Activated naive CD8-positive, alpha-beta T cell treated with anti-CD3 and anti-CD28 coated beads, Interleukin-2, amount 50 U/mL, for 24 hours (primary cell): ENCODE results near the gene ST8SIA6.

Source experiments
- ATAC-seq: fragments of 150-1000 bp; cut with Tn5 transposase; one replicate; pipeline ENCODE4 v1.10.0; 2021
- DNase-seq: peaks from one replicate; pipeline ENCODE4 v3.0.0; 2021
- H3K27ac Mint-ChIP-seq: one replicate; pipeline ENCODE4 v1.8.0; 2021; ENCODE audit warnings: mild to moderate bottlenecking, mixed read lengths
- H3K27me3 Mint-ChIP-seq: one replicate; pipeline ENCODE4 v1.8.0; 2021; ENCODE audit warnings: mixed read lengths
- H3K36me3 Mint-ChIP-seq: one replicate; pipeline ENCODE4 v1.8.0; 2021; ENCODE audit warnings: low read depth, mixed read lengths
- H3K4me1 Mint-ChIP-seq: one replicate; pipeline ENCODE4 v1.8.0; 2021; ENCODE audit warnings: mixed read lengths
- H3K4me3 Mint-ChIP-seq: one replicate; pipeline ENCODE4 v1.8.0; 2021; ENCODE audit warnings: mild to moderate bottlenecking, moderate library complexity, mixed read lengths
- H3K9me3 Mint-ChIP-seq: one replicate; pipeline ENCODE4 v1.8.0; 2021; ENCODE audit warnings: mixed read lengths

The ST8SIA6 gene

DNA sequence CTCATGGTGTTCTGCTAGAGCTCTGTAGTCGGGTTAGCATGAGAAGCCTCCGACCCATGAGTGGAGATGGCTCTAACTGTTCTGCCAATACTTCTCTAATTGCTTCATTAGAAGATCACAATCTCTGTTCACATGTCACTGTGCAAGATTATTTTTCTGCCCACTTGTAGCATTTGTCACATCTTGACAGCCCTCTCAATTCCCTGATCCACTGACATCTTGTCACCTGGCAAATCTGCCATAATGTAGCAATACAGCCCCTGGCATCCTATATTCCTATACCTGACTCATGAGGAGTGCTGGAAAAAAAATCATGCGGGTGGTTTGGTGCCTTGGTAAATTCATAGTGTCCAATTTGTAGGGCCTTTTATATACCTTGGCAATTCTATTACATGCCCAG, 58.4 kb downstream of the ST8SIA6 start:
- H3K36me3 Mint-ChIP-seq = no peaks in the 10 kb centered on the region
- H3K27me3 Mint-ChIP-seq = peaks cover 14% of the 10 kb centered on the region
- no peak overlapping the region for H3K27ac Mint-ChIP-seq
- H3K4me3 Mint-ChIP-seq = no peak overlapping the region
- H3K4me1 Mint-ChIP-seq = peaks cover 10% of the 10 kb centered on the region
- ATAC-seq (no peak), DNase-seq (no peak)
- no peaks in the 10 kb centered on the region for H3K9me3 Mint-ChIP-seq

- Mint-ChIP-seq H3K27me3 (peaks cover 14% of the 10 kb centered on the region), H3K27ac (no peak overlapping the region), H3K4me1 (peaks cover 10% of the 10 kb centered on the region), H3K9me3 (no peaks in the 10 kb centered on the region), H3K36me3 (no peaks in the 10 kb centered on the region), H3K4me3 (no peak overlapping the region)
- DNase-seq (peak; percentile 14), ATAC-seq (peak; percentile 91)
These were observed 59.5 kb downstream of the ST8SIA6 start for GRCh38 chr10:17394854-17395253.

DNA sequence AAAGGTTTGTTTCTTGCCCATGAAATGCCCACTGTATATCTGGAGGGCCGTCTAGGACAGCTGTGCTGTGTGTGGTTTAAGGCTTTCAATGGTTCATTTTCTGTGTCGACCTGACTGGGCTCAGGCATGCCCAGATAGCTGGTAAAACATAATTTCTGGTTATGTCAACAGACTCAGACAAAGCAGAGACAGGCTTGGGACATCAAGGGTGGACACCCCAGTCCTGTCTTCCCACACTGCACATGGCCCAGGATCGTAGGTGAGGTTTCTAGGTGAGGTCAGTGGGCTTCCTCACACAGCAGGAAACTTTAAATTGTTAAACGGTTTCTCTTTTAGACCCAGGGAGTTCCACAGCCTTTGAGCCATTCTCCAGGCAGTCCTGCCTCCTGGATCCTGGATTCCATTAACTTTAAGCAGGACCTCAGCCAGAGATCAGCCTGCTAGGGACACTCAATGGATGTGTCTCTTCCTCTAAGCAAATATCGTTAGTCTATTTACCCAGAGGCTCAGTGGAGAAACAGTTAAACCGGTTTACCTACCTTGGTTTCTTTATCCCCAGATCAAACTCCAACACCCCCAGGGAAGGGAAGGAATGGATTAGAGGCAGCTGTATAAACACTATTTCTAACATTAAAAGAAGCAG, 66.4 kb downstream of the ST8SIA6 start:
- no peak overlapping the region for H3K27ac Mint-ChIP-seq
- no peak for ATAC-seq
- no peaks in the 10 kb centered on the region for H3K9me3 Mint-ChIP-seq
- DNase-seq = no peak
- no peak overlapping the region for H3K4me3 Mint-ChIP-seq
- H3K4me1 Mint-ChIP-seq = no peaks in the 10 kb centered on the region
- H3K27me3 Mint-ChIP-seq = no peaks in the 10 kb centered on the region
- H3K36me3 Mint-ChIP-seq = no peaks in the 10 kb centered on the region

DNA sequence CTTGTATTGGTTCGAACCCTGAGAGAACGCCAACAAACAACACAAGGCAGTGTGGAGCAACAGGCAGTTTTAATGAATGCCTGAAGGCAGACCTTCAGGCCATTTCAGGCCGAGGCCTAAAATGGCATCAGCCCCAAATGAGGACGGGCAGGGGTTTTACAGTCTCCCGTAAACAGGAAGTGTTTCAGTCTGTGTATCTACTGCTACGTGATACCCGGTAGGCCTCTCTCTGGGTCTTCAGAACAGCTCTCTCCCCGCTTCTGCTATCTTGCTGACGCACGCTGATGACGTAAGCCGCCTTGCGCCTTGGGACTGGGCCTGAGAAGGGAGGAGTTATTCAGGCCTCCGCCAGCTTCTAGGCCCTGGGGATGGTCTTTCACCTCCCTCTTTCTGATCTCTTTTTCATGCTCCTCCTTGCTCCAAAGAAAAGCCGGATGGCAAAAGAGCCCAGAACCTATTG, 67.7 kb downstream of the ST8SIA6 start:
- Mint-ChIP-seq H3K27me3 (no peaks in the 10 kb centered on the region), H3K9me3 (no peaks in the 10 kb centered on the region), H3K36me3 (no peaks in the 10 kb centered on the region), H3K27ac (no peak overlapping the region), H3K4me1 (no peaks in the 10 kb centered on the region), H3K4me3 (no peak overlapping the region)
- ATAC-seq (no peak), DNase-seq (no peak)

- Mint-ChIP-seq H3K9me3 (no peaks in the 10 kb centered on the region), H3K4me3 (no peak overlapping the region), H3K4me1 (no peaks in the 10 kb centered on the region), H3K36me3 (no peaks in the 10 kb centered on the region), H3K27me3 (no peaks in the 10 kb centered on the region), H3K27ac (no peak overlapping the region)
- no peak for ATAC-seq
- no peak for DNase-seq
These were observed 68.4 kb downstream of the ST8SIA6 start for GRCh38 chr10:17386021-17386420.

- no peaks in the 10 kb centered on the region for H3K9me3 Mint-ChIP-seq
- H3K27me3 Mint-ChIP-seq = no peaks in the 10 kb centered on the region
- no peak for DNase-seq
- H3K36me3 Mint-ChIP-seq = no peaks in the 10 kb centered on the region
- no peak for ATAC-seq
- no peak overlapping the region for H3K4me3 Mint-ChIP-seq
- H3K27ac Mint-ChIP-seq = no peak overlapping the region
- no peaks in the 10 kb centered on the region for H3K4me1 Mint-ChIP-seq
These were observed 69.3 kb downstream of the ST8SIA6 start for GRCh38 chr10:17385066-17385465.

- Mint-ChIP-seq H3K36me3 (no peaks in the 10 kb centered on the region), H3K27me3 (no peaks in the 10 kb centered on the region), H3K27ac (no peak overlapping the region), H3K4me3 (no peak overlapping the region), H3K9me3 (no peaks in the 10 kb centered on the region), H3K4me1 (no peaks in the 10 kb centered on the region)
- DNase-seq = no peak
- ATAC-seq = no peak
These were observed 70.4 kb downstream of the ST8SIA6 start for GRCh38 chr10:17383801-17384555.

DNA sequence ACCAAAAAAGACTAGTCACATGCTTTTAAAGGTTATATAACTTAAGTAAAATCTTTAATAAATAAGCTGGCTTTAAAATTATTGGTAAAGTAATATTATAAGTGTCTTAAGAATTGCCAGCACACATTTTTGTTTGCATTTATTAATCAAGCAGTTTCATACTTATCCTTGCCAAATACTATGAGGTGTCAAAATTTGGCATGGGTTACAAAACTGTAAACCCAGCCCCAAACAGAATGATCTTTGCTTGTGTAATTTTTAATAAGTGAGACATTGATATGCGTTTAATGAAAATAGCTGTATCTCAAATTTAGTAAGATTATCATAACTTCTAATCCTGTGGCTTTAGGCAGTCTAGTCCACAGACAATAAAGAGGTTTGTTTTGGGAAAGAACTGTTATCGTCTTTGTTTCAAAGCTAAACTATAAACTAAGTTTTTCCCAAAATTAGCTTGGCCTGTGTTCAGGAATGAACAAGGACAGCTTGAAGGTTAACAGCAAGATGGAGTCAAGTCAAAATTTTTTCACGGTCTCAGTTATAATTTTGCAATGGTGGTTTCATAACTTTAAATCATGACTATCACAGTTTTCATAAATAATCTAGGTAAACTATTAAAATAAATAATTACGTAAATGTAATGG, 72.8 kb downstream of the ST8SIA6 start:
- Mint-ChIP-seq H3K27me3 (no peaks in the 10 kb centered on the region), H3K36me3 (no peaks in the 10 kb centered on the region), H3K27ac (no peak overlapping the region), H3K4me3 (no peak overlapping the region), H3K4me1 (no peaks in the 10 kb centered on the region), H3K9me3 (no peaks in the 10 kb centered on the region)
- ATAC-seq (no peak), DNase-seq (no peak)

- no peaks in the 10 kb centered on the region for H3K27me3 Mint-ChIP-seq
- H3K4me3 Mint-ChIP-seq = no peak overlapping the region
- no peaks in the 10 kb centered on the region for H3K9me3 Mint-ChIP-seq
- H3K27ac Mint-ChIP-seq = no peak overlapping the region
- DNase-seq (no peak), ATAC-seq (no peak)
- no peaks in the 10 kb centered on the region for H3K4me1 Mint-ChIP-seq
- no peaks in the 10 kb centered on the region for H3K36me3 Mint-ChIP-seq
These were observed 73.5 kb downstream of the ST8SIA6 start for GRCh38 chr10:17380888-17381287.

DNA sequence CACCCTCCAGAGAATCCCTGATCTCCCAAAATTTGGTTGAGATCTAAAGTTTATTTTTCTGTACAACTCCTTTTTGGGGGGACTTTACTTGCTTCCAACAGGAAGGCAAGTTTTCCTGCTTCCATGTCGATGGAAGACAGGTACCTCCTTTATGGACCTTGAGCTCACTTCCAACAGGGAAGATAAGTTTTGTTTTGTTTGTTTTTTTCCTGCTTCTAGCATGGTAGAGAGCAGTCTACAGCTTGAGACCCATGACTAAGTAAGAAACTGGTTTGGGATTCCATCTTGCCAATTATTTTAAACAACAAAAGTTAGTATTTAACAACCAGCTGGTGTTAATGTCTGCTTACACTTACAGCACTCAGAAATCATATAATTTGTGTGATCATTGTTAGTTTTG, 74.4 kb downstream of the ST8SIA6 start:
- H3K27ac Mint-ChIP-seq = no peak overlapping the region
- no peak for ATAC-seq
- H3K36me3 Mint-ChIP-seq = no peaks in the 10 kb centered on the region
- no peak overlapping the region for H3K4me3 Mint-ChIP-seq
- no peaks in the 10 kb centered on the region for H3K4me1 Mint-ChIP-seq
- DNase-seq = no peak
- H3K27me3 Mint-ChIP-seq = no peaks in the 10 kb centered on the region
- no peaks in the 10 kb centered on the region for H3K9me3 Mint-ChIP-seq

DNA sequence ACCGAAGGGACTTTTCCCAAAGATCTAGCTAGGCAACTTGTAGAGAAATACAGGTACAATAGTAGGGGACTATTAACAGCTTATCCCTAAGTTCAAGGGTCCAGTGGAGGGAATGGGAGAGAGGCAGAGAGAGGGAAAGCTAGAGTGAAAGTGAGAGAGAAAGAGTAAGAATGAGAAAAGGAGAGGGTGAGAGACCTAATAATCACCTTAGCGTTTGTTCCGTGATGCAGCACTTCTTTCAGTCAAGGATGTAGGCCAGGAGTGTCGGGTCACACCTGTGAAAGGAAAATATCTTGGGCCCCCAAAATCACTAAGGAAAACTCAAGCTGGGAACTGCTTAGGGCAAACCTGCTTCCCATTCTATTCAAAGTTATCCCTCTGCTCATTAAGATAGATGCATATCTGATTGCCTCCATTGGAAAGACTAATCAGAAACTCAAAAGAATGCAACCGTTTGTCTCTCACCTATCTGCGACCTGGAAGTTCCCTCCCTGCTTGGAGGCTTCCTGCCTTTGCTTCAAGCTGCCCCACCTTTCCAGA, 75.2 kb downstream of the ST8SIA6 start:
- ATAC-seq = no peak
- Mint-ChIP-seq H3K36me3 (no peaks in the 10 kb centered on the region), H3K4me3 (no peak overlapping the region), H3K27me3 (no peaks in the 10 kb centered on the region), H3K27ac (no peak overlapping the region), H3K4me1 (no peaks in the 10 kb centered on the region), H3K9me3 (no peaks in the 10 kb centered on the region)
- DNase-seq = no peak

GRCh38 chr10:17375936-17376584, 78.3 kb downstream of the ST8SIA6 start:
- no peaks in the 10 kb centered on the region for H3K27me3 Mint-ChIP-seq
- H3K4me3 Mint-ChIP-seq = no peak overlapping the region
- ATAC-seq = no peak
- H3K36me3 Mint-ChIP-seq = no peaks in the 10 kb centered on the region
- peak; percentile 44 for DNase-seq
- H3K9me3 Mint-ChIP-seq = no peaks in the 10 kb centered on the region
- H3K27ac Mint-ChIP-seq = no peak overlapping the region
- H3K4me1 Mint-ChIP-seq = no peaks in the 10 kb centered on the region

DNA sequence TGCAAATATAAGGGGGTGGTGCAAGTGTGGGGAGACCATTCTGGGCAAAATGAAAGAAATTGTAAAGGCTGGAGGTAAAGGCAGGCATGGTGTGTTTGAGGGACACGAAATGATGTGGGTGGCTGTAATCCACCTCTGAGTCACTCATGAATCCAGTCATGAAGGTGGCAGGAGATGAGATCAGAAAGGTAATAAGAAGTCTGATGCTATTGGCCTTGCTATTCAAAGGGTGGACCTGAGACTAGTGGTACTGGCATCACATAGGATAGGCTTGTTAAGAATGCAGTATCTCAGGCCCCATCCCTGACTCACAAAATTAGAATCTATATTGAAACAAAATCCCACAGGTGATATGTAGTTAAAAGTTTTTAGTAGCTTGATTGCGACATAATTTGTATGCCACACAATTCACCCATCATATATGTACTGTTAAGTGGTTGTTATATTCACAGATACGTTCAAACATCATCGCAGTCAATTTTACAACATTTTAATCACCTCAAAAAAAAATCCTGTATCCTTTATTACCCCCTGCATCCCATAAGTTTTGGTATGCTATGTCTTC, 85.6 kb downstream of the ST8SIA6 start:
- peaks cover 3% of the 10 kb centered on the region for H3K27me3 Mint-ChIP-seq
- no peaks in the 10 kb centered on the region for H3K9me3 Mint-ChIP-seq
- no peak overlapping the region for H3K27ac Mint-ChIP-seq
- DNase-seq (no peak), ATAC-seq (peak; percentile 72)
- peaks cover 5% of the 10 kb centered on the region for H3K4me1 Mint-ChIP-seq
- H3K4me3 Mint-ChIP-seq = no peak overlapping the region
- H3K36me3 Mint-ChIP-seq = no peaks in the 10 kb centered on the region

DNA sequence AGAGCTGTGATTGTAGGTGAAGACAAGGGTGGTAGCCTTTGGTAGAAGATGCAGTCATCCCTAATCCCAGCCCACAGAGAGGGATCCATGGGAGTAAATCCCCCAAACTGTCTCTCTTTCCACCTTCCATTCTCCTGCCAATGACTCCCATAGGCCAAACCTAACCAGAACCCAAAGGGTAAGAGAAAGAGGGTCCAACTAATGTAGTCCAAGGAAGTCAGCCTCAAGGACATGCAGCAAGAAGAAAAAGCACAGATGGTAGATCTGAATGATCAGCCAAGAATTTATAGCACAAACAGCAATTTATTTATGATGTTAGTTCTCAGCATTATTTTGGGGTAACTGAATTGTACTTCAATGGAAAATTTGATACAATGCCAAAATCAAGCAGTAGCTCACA, 87.7 kb downstream of the ST8SIA6 start:
- ATAC-seq = no peak
- Mint-ChIP-seq H3K4me3 (no peak overlapping the region), H3K27me3 (peaks cover 3% of the 10 kb centered on the region), H3K36me3 (no peaks in the 10 kb centered on the region), H3K27ac (no peak overlapping the region), H3K9me3 (no peaks in the 10 kb centered on the region), H3K4me1 (peaks cover 5% of the 10 kb centered on the region)
- DNase-seq = no peak
